NCI-H774 (cell line): Measurements from ENCODE around the gene NOL4L.
"Not testable (repeated sequence)": the region's sequence is repeated elsewhere in the genome, so short reads cannot be mapped to it uniquely, and the experiment has no call there.

Experiments
- DNase-seq: peaks from one replicate; lab custom pipeline; 2025; lab: John Stamatoyannopoulos, UW

NOL4L gene

DNA sequence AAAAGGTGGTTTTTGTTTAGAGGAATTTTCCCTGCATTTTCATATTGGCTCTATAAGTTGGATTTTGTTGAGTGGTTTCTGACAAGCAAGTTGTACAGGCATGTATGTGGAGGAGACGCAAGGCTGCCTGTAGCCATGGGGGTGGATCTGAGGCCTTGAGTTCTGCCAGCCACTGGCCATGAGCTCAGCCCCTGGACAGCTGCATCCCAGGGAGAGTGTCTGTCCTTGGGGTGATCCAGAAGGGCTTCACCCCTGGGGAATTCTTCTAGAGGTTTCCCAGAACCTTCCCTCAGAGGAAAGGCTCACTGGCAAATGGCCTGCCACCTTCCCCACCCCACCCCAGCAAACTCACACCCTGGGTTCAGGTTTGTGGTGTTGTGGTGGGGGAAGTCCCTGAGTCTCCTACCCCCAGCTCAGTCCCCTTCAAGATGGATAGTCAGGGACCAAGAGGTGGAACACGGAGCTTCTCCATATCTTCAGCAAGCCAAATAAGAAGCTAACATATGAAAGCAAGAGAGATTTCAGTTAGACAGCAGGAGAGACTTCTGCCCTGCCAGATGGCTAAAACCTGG lies 11.6 kb upstream of the NOL4L start:
- no peak for DNase-seq

- DNase-seq: no peak
Observed at GRCh38 chr20:32595143-32595542, 10.0 kb upstream of the NOL4L start.

DNA sequence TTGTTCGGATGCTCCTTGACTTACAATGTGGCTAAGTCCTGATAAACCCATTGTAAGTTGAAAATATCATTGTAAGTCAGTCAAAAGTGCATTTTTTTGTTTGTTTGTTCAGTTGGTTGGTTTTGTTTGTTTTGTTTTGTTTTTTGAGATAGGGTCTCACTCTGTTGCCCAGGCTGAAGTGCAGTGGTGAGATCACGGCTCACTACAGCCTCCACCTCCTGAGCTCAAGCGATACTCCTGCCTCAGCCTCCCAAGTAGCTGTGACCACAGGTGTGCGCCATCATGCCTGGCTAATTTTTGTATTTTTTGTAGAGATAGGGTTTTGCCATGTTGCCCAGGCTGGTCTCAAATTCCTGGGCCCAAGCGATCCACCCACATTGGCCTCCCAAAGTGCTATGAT lies 9.5 kb upstream of the NOL4L start:
- not testable (repeated sequence) for DNase-seq

DNA sequence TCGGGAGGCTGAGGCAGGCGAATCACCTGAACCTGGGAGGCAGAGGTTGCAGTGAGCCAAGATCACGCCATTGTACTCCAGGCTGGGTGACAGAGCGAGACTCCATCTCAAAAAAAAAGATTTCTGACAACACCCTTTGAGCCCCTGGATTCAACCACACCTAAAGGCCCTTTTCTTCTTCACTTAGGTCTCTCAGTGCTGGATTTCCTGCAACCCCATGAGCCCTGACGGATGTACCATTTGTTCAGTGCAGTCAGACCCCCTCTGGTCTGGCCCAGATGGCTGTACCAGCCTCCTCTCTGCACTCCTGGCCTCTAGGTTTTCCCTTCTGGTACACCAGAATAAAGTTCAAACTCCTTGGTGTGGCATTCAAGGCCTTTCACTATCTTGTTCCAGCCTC lies 9.1 kb upstream of the NOL4L start:
- no peak for DNase-seq

GRCh38 chr20:32592616-32593015 lies 7.5 kb upstream of the NOL4L start:
- not testable (repeated sequence) for DNase-seq

- DNase-seq: no peak
Observed at GRCh38 chr20:32592022-32592421, 6.9 kb upstream of the NOL4L start.

DNA sequence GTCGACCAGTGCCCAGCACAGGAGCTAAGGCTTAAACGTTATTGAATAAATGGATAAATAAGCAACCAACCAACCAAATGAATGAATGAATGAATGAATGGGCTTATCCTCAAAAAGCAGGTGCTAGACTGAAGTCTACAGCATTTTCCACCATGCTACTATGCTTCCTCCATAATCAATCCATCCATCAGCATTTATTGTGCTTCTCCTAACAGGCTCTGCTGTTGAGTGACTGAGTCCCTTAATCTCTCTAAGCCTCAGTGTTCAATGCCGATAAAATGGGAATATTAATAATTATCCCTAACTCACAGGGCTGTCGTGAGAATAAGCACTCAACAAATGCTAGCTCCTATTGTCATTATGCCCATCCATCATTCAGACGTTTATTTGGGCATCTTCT lies 4.6 kb upstream of the NOL4L start:
- no peak for DNase-seq

DNA sequence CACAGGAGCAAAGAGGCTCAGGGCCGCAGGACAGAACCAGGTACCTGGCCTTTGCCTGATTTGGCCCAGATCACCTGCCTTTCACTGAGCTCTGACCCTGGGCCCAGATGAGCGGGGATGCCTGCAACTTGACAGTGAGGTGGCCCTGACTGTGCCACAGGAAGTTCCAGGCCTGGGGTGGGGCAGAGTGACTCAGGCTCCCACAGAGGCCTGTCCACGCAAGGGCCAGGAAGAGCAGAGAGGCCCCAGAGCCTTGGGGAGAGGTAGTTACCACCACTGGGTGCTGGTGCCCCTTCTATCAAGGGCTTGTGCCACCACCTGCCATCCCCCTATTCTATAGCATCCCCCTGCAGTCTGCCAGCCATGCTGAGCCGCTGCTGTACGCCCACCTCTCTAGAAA lies 4.1 kb upstream of the NOL4L start:
- DNase-seq: no peak

- DNase-seq: no peak
Observed at GRCh38 chr20:32588040-32588439, 2.9 kb upstream of the NOL4L start.

DNA sequence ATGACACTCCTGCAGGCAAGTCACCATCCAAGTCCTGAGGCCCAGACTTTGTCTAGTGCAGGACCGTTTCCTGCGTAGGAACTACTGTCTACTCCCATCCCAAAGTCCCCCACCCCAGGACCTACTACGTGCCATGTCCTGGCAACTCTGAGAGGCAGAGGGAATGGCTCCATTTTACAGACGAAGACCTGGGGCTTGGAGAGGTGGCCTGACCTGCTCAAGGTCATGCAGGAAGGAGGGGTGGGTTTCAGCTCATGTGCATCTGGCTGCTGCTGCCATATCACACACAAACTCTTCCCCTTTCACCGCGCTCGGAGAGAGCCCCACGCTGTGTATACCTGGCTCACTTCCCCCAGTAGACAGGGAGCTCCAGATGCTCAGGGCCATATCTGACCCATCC lies 1.2 kb upstream of the NOL4L start:
- DNase-seq: no peak

- no peak for DNase-seq
Observed at GRCh38 chr20:32585586-32586127, 524 bp upstream of the NOL4L start.

DNA sequence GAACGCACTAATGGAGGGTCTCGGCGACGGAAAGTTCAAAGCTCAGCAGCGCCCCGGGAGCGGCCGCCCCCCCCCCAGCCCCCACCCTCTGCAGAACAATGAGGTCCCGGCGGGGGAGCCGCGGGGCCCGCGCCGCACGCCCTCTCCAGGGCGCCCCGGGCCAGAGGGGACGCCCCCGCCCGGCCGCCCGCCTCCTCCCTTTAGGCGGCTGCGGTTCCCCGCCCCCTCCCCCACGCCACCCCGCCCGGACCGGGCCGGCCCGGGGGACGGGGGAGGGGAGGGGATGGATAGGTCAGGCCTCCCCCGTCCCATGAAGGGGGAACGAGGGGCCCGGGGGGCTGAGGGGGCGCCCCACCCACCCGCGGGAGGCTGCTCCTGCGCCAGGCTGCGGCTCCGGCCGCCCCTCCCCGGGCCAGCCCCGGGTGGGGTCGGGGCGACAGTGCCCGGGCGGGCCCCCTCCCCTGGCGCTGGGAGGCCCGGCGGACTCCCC lies 1.5 kb downstream of the NOL4L start:
- DNase-seq: no peak

DNA sequence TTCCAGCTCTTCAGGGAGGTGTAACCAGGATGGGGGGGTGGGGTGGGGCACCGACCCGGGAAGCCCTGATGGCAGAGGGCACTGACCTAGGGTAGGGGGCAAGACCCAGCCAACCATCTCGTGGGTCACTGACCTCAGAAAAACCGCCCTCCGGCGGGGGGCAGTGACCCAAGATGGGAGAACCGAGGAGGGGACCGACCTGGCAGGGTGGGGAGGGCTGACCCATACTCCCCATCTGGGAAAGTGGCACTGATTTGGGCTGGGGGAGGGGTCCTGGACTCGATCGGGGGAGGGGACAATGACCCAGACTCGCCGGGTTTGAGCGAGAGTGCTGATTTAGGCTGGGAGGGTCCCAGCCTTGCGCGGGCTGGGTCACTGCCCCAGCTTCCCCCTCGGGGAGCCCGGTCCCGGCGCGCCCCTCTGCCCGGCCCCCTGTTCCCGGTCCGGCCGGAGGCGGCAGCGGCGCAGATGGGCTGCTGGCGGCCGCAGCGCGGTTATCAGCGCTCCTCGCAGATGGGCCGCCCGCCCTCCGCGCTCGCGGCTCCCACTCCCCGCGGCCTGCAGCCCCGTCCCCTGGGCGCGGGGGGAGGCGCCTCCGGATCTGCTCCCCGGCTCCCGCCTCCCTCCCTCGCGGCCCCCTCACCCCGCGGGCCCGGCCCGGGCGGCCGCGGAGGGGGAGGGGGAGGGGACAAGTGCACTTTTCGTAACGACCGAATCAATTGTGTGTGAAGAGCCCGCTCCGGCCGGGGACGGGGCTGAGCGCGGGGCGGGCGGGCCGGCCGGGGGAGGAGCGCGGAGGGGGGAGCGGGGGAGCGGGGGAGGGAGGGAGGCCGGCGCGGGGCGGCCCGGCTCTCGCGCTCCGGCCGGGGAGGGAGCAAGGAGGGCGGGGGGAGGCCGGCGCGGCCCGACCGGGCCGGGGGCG lies 2.2 kb downstream of the NOL4L start:
- DNase-seq: no peak

DNA sequence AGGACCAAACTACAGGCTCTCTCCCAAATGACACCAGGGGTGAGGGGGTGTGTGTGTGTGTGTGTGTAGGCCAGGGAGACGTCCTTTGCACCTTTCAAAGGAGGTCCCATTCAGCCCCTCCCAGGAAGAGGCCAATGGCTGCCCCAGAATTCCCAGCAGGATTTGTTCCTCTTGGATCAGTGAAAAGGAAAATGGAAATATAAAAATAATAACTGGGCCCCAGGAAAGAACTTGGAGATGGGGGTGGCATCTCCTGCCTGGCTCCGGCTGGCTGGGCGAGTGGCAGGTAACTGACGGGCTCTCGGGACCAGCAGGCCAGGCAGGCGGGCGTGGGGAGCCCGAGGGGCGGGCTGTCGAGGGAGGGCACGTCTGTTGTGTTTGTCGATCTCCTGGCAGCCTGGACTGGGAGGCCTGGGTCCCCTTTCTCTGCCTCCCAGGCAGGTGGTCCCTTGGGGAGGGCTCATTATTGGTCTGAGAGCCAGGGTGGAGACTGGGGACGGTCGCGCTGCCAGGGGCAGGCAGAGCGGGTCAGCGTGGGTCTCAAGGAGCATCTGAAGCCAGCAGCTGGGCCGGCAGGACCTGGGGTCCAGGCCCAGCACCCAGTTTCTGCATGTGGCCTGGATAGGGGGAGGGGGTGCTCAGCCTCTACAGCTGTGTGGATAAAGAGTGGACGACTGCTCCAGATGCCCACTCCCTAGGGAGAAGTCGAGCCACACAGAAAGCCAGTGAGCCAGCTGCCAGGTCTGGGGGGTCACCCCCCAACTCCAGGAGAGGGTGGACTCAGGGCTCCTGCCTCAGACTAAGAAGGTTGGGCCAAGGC lies 3.1 kb downstream of the NOL4L start:
- DNase-seq: no peak

- DNase-seq: no peak
Observed at GRCh38 chr20:32580970-32581838, 3.9 kb downstream of the NOL4L start.

- no peak for DNase-seq
Observed at GRCh38 chr20:32580219-32580969, 4.7 kb downstream of the NOL4L start.

- DNase-seq: no peak
Observed at GRCh38 chr20:32578840-32579390, 6.2 kb downstream of the NOL4L start.

- not testable (repeated sequence) for DNase-seq
Observed at GRCh38 chr20:32578062-32578461, 7.1 kb downstream of the NOL4L start.

DNA sequence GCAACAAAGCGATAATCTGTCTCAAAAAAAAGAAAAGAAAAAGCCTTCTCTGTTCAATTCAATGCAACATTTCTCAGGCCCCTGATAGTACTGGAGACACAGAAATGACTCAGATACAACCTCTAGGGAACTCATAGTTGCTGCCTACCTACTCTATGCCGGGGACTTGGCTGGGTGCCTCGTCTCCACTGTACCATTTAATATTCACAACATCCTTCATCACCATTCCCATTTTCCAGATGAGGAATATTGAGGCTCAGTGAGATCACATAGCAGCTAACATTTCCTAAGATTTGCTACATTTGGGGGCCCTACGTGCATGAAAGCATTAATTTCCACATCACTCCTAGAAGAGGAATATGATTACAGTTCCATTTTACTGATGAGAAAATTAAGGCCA lies 7.5 kb downstream of the NOL4L start:
- DNase-seq: no peak

GRCh38 chr20:32577023-32577422 lies 8.1 kb downstream of the NOL4L start:
- no peak for DNase-seq
